Measurements from ENCODE around the gene WDFY1.

The WDFY1 gene

DNA sequence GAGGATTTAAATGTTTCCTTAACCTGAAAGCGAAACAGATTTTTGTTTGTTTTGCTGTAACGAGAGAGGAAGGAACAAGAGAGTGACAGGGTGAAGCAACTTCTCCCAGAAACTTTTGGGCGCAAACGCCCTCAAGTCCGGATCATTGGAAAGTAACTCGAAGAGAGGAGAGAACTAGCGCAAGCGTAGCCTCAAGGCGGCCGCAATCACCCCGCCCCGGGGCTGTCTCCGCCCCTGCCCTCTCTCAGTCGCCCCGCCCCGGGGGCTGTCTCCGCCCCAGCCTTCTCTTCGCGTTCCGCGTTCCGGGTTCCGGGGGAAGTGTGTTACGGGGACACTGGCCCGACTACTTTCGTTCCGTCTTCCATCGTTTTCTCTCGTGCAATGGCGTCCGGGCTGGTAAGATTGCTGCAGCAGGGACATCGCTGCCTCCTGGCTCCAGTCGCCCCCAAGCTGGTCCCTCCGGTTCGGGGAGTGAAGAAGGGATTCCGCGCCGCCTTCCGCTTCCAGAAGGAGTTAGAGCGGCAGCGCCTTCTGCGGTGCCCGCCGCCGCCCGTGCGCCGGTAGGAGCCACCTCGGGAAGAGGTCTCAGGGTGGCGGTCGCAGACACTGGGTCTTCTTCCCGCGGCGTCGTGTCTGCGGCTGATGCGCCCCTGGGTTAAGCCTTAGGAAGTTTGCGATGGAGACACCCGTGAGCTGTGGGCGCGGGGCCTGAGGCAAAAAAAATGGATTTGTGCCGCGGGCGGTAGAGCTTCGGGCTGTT, 12.1 kb upstream of the WDFY1 start, which contains the start of gene MRPL44:
Gene MRPL44 (plus strand): TSS at position 372 of the 760 bp plus-strand sequence. CDS start 10 bp downstream, at position 382.
- Histone ChIP-seq H3K4me3 (ENCODE audit: extremely low read depth, insufficient read depth, low read length, poor library complexity, severe bottlenecking) (peak within 1 kb of the TSS; percentile 94), H3K4me1 (ENCODE audit: control insufficient read depth, insufficient read depth, low read length, poor library complexity, severe bottlenecking) (peaks cover 18% of the 10 kb centered on the region), H3K27ac (ENCODE audit: low read depth, low read length, severe bottlenecking) (peak within 1 kb of the TSS; percentile 75), H3K36me3 (ENCODE audit: control insufficient read depth, insufficient read depth, low read length) (peaks cover 30% of the 10 kb centered on the region), H3K9me3 (ENCODE audit: control insufficient read depth, low read length) (no peaks in the 10 kb centered on the region)
- WGBS, 2 experiments (ENCODE audit: insufficient coverage in 2 of 2) = 0% methylated on average over 46 to 54 of the region's 65 CpGs

DNA sequence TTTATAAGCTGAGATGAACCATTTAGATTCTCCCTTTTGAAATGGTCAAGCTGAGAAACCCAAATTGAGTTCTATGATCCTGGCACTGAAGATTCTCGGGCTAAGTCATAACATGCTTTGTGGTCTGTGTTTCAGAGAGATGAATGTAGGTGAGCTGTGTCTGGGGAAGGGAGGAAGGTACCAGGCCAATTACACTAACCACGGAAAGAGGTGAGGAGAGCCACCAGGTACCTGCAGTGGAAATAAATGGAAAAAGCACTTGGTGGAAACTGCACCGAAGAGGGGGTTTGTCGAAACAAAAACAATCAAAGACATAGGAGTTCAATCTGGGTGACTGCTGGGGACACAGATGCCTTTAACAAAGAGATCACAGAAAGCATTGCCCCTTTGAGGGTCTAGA, 11.2 kb upstream of the WDFY1 start:
- peaks cover 18% of the 10 kb centered on the region for H3K4me1 ChIP-seq (ENCODE audit: control insufficient read depth, insufficient read depth, low read length, poor library complexity, severe bottlenecking)
- WGBS, 2 experiments (ENCODE audit: insufficient coverage in 2 of 2) = 82 to 89% methylated on average over 3 to 4 of the region's 4 CpGs
- H3K4me3 ChIP-seq (ENCODE audit: extremely low read depth, insufficient read depth, low read length, poor library complexity, severe bottlenecking) = no peak overlapping the region
- no peak overlapping the region for H3K27ac ChIP-seq (ENCODE audit: low read depth, low read length, severe bottlenecking)
- no peaks in the 10 kb centered on the region for H3K9me3 ChIP-seq (ENCODE audit: control insufficient read depth, low read length)
- H3K36me3 ChIP-seq (ENCODE audit: control insufficient read depth, insufficient read depth, low read length) = peaks cover 21% of the 10 kb centered on the region

DNA sequence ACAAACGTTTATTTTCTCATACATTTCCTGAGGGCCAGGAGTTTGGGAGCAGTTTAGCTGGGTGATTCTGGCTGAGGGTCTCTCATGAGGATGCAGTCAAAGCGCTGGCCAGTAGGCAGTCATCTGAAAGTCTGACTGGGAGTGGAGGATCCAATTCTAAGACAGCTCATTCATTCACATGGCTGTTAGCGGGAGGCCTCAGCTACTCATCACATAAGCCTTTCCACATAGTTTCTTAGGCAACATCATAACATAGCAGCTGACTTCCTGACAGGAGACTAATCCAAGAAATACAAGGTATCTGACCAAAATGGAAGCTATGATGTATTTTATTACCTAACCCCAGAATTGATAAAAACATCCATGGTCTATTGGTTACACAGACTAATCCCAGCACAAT, 9.3 kb upstream of the WDFY1 start:
- Histone ChIP-seq H3K27ac (ENCODE audit: low read depth, low read length, severe bottlenecking) (no peak overlapping the region), H3K9me3 (ENCODE audit: control insufficient read depth, low read length) (no peaks in the 10 kb centered on the region), H3K4me3 (ENCODE audit: extremely low read depth, insufficient read depth, low read length, poor library complexity, severe bottlenecking) (no peak overlapping the region), H3K36me3 (ENCODE audit: control insufficient read depth, insufficient read depth, low read length) (peaks cover 2% of the 10 kb centered on the region), H3K4me1 (ENCODE audit: control insufficient read depth, insufficient read depth, low read length, poor library complexity, severe bottlenecking) (peaks cover 9% of the 10 kb centered on the region)
- WGBS, 2 experiments (ENCODE audit: insufficient coverage in 2 of 2) = no CpG with 5 or more reads among the region's 3 CpGs

DNA sequence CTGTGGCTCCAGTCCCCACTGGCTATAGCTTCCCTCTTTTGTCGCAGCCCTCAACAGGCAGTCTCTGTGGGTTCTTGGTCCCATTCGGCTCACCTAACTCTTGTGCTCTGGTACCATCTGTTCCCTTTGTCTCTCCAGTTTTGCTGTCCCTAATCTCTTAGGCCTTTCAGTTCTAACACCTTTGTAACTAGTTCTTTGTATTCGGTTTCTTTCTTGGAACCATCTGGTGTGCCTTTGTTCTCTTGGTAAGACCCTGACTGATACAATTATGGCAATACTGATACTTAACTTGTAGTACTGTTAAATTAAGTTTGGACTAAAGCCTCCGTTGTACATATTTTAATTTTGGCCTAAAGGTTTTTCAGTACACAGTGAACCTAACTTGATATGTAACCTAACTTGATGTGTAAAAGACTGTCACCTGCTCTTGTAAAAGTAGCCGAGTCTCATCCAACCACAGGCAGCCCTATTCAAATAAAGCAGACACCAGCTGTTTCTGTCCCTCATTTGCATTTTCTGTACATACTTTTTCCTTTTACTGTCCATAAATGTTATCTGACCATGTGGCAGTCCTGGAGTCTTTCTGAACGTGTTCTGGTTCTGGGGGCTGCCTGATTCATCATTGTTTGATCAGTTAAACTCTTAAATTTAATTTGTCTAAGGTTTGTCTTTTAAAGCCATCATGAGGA, 7.3 kb upstream of the WDFY1 start:
- Histone ChIP-seq H3K4me3 (ENCODE audit: extremely low read depth, insufficient read depth, low read length, poor library complexity, severe bottlenecking) (no peak overlapping the region), H3K27ac (ENCODE audit: low read depth, low read length, severe bottlenecking) (no peak overlapping the region), H3K36me3 (ENCODE audit: control insufficient read depth, insufficient read depth, low read length) (no peaks in the 10 kb centered on the region), H3K9me3 (ENCODE audit: control insufficient read depth, low read length) (no peaks in the 10 kb centered on the region), H3K4me1 (ENCODE audit: control insufficient read depth, insufficient read depth, low read length, poor library complexity, severe bottlenecking) (peaks cover 4% of the 10 kb centered on the region)
- WGBS, 2 experiments (ENCODE audit: insufficient coverage in 2 of 2) = 86 to 91% methylated on average over 3 to 4 of the region's 6 CpGs

DNA sequence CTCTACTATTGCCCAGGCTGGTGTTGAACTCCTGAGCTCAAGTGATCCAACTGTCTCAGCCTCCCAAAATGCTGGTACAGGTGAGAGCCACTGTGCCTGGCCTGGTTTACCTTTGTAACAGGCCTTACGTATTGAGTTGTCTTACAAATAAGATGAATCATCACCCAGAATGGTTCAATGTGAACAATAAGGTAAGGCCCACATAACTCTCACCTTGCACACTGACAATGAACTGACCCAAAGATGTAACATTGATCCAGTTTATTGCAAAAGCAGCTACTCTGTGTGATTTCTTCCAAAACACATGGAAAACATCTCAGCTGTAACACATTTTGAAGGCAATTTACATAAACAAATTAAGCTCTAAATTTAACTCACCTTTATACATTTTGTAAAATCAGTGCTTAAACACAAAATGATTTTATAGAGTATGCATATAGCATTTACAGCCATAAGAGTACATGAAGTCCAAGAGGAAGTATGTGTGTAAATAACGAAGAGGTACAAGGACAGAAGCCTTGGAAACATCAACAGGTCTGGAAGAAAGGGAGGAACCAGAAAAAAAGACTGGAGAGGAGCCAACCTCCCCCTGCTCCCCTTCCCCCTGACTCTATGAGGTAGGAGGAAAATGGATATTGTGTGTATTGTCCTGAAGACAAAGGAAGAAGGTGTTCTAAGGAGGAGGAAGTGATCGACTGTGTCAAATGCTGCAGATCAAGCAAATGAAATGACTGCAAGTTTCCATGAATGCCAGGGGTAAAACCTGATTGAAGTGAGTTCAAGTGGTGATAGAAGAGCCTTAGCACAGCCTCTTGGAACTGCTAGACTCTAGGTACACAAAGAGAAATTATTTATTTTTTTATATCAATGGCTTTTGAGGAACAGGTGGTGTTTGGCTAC, 5.6 kb upstream of the WDFY1 start:
- H3K4me3 ChIP-seq (ENCODE audit: extremely low read depth, insufficient read depth, low read length, poor library complexity, severe bottlenecking) = no peak overlapping the region
- peaks cover 4% of the 10 kb centered on the region for H3K4me1 ChIP-seq (ENCODE audit: control insufficient read depth, insufficient read depth, low read length, poor library complexity, severe bottlenecking)
- 50 to 93% methylated on average over 1 of the region's 3 CpGs for WGBS, 2 experiments (ENCODE audit: insufficient coverage in 2 of 2)
- H3K9me3 ChIP-seq (ENCODE audit: control insufficient read depth, low read length) = no peaks in the 10 kb centered on the region
- H3K36me3 ChIP-seq (ENCODE audit: control insufficient read depth, insufficient read depth, low read length) = no peaks in the 10 kb centered on the region
- H3K27ac ChIP-seq (ENCODE audit: low read depth, low read length, severe bottlenecking) = no peak overlapping the region

DNA sequence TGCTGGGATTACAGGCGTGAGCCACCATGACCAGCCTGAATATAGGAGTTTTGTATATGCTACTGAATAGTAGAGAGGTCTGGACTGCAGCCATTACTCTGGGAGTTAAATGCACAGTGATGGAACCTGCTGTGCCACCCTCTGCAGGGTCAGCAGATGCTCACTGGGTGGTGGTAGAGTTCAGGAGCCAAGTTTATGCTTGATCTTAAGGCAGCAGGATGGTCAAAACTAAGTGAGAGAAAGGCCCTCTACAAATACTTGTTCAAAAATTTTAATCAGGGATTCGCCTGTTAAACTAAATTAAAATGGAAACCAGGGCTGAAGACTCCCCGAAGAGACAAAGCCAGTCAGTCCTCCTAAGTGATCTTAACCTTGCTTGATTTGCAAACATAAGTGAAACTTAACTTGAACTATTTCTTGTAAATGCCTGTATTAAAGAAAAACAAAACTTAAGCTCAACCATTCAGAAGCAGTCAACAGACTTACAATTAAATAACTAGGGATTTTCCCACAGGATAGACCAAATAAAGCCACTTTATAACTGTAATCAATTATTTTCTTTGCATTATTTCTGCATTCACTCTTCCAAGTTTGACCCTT, 4.2 kb upstream of the WDFY1 start:
- H3K4me1 ChIP-seq (ENCODE audit: control insufficient read depth, insufficient read depth, low read length, poor library complexity, severe bottlenecking) = peaks cover 4% of the 10 kb centered on the region
- H3K9me3 ChIP-seq (ENCODE audit: control insufficient read depth, low read length) = no peaks in the 10 kb centered on the region
- no peaks in the 10 kb centered on the region for H3K36me3 ChIP-seq (ENCODE audit: control insufficient read depth, insufficient read depth, low read length)
- 83 to 85% methylated on average over 1 to 3 of the region's 3 CpGs for WGBS, 2 experiments (ENCODE audit: insufficient coverage in 2 of 2)
- no peak overlapping the region for H3K4me3 ChIP-seq (ENCODE audit: extremely low read depth, insufficient read depth, low read length, poor library complexity, severe bottlenecking)
- H3K27ac ChIP-seq (ENCODE audit: low read depth, low read length, severe bottlenecking) = no peak overlapping the region

DNA sequence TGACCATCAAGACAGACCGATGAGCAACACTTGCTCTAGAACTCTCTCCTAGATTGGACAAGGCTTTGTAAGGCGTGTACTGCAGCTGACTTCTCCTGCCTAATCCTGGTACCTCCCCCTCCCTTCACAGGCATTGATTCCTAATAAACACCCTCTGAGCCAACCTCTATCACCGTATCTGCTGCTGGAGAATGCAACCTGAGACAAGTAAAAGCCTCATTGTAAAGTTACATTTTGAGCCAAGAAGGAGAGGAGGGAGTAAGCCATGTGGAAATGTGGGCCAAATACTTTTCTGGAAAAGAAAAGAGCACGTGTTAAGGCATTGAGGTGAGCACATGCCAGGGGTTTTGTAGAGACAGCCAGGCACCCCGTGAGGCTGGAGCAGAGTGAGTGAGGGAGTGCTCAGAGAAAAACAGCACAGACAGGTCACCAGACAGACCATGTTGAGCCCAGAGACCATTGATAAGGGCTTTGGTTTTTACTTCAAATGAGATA, 2.6 kb upstream of the WDFY1 start:
- H3K9me3 ChIP-seq (ENCODE audit: control insufficient read depth, low read length) = no peaks in the 10 kb centered on the region
- WGBS, 2 experiments (ENCODE audit: insufficient coverage in 2 of 2) = 54 to 58% methylated on average over 4 to 5 of the region's 5 CpGs
- H3K4me1 ChIP-seq (ENCODE audit: control insufficient read depth, insufficient read depth, low read length, poor library complexity, severe bottlenecking) = peaks cover 6% of the 10 kb centered on the region
- no peak overlapping the region for H3K27ac ChIP-seq (ENCODE audit: low read depth, low read length, severe bottlenecking)
- H3K36me3 ChIP-seq (ENCODE audit: control insufficient read depth, insufficient read depth, low read length) = peaks cover 5% of the 10 kb centered on the region
- H3K4me3 ChIP-seq (ENCODE audit: extremely low read depth, insufficient read depth, low read length, poor library complexity, severe bottlenecking) = no peak overlapping the region

DNA sequence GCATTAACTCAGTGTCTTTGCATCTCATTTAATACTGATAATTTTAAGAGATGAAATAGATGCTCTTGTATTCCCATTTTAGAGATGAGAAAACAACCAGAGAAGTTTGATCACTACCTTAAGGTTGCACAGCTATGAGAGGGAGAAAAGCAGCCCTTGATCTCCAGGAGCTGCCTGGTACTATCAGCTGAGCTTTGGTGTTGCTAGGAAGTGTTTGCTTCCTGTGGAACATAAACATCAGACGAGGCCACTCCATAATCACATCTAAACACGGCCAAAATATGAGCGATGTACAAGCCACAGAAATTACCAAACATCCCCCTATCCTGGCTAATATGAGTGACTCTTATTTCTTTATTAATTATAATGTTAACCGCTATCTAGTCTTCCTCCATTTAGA, 620 bp upstream of the WDFY1 start:
- WGBS, 2 experiments (ENCODE audit: insufficient coverage in 2 of 2) = no CpG with 5 or more reads among the region's 4 CpGs
- Histone ChIP-seq H3K36me3 (ENCODE audit: control insufficient read depth, insufficient read depth, low read length) (peaks cover 11% of the 10 kb centered on the region), H3K9me3 (ENCODE audit: control insufficient read depth, low read length) (no peaks in the 10 kb centered on the region), H3K27ac (ENCODE audit: low read depth, low read length, severe bottlenecking) (no peak overlapping the region), H3K4me1 (ENCODE audit: control insufficient read depth, insufficient read depth, low read length, poor library complexity, severe bottlenecking) (peaks cover 6% of the 10 kb centered on the region), H3K4me3 (ENCODE audit: extremely low read depth, insufficient read depth, low read length, poor library complexity, severe bottlenecking) (peak overlapping the region; percentile 97)

DNA sequence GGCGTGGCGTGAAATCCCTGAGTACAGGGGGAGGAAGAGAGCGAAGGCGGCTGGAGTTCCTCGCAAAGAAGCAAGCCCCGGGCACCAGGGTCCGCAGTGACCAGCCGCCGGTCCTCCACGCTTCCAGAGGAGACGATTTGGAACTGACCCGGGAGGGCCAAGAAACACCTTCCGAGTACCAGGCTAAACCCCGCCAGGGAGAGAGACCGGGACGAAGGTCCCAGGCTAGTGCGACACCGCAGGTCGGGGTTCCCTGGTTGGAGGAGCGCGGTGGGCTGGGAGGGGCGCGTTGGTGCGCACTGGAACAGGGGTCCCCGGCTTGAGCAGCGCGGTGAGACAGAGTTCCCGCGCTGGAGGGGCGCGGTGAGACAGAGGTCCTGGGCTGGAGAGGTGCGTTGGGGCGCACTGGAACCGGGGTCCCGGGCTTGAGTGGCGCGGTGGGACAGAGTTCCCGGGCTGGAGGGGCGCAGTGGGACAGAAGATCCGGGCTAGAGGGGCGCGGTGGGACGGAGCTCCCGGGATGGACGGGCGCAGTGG, 901 bp downstream of the WDFY1 start:
- H3K4me3 ChIP-seq (ENCODE audit: extremely low read depth, insufficient read depth, low read length, poor library complexity, severe bottlenecking) = peak overlapping the region; percentile 97

DNA sequence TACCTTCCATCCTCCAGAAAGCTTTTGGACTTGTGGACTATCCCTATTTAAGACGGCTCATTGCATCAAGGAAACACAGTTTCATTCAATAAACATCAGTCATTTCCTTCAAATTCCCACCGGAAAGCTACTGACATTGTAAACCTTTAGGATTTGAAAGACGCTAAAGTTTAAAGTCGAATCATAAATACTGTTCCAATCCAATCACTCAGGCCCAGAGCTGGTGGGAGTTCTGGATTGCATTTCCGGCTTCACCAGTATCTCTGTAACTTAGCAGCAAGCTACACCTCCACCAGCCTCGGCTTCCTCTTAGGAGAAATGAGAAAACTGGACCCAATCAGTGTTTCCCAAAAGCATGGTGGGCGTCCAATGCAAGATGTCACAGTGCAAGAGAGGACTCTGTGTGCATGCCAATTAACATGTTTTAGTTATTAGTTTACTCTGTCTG, 1.6 kb downstream of the WDFY1 start:
- Histone ChIP-seq H3K36me3 (ENCODE audit: control insufficient read depth, insufficient read depth, low read length) (peaks cover 16% of the 10 kb centered on the region), H3K9me3 (ENCODE audit: control insufficient read depth, low read length) (no peaks in the 10 kb centered on the region), H3K4me3 (ENCODE audit: extremely low read depth, insufficient read depth, low read length, poor library complexity, severe bottlenecking) (peak overlapping the region; percentile 97), H3K4me1 (ENCODE audit: control insufficient read depth, insufficient read depth, low read length, poor library complexity, severe bottlenecking) (peaks cover 6% of the 10 kb centered on the region), H3K27ac (ENCODE audit: low read depth, low read length, severe bottlenecking) (no peak overlapping the region)
- 51 to 52% methylated on average over 6 to 7 of the region's 7 CpGs for WGBS, 2 experiments (ENCODE audit: insufficient coverage in 2 of 2)

More for the DNA sequence above, 901 bp downstream of the WDFY1 start:
- peak overlapping the region; percentile 4 for H3K27ac ChIP-seq (ENCODE audit: low read depth, low read length, severe bottlenecking)
- WGBS, 2 experiments (ENCODE audit: insufficient coverage in 2 of 2) = 0 to 1% methylated on average over 37 to 46 of the region's 46 CpGs
- peaks cover 6% of the 10 kb centered on the region for H3K4me1 ChIP-seq (ENCODE audit: control insufficient read depth, insufficient read depth, low read length, poor library complexity, severe bottlenecking)
- H3K9me3 ChIP-seq (ENCODE audit: control insufficient read depth, low read length) = no peaks in the 10 kb centered on the region
- peaks cover 16% of the 10 kb centered on the region for H3K36me3 ChIP-seq (ENCODE audit: control insufficient read depth, insufficient read depth, low read length)

Measured in mesodermal cell (in vitro differentiated cells).